Left kidney (tissue), 2 donors: ENCODE measurements around the gene PGAP3. TPM values are rescaled to one million over a fixed set of nuclear protein-coding genes. Genes with fewer than 3 reads are reported as not detected.

Experiments used
- DNase-seq: peaks from one replicate; pipeline ENCODE4 v3.0.0-alpha.2; 2013
- polyA plus RNA-seq: library from polyadenylated mRNA; unstranded; fragments of 120-200 nt; gene quantifications from one replicate; pipeline ENCODE4 v1.2.1, GENCODE V29; 2013; ENCODE audit not compliant: insufficient read length

PGAP3 gene
- polyA plus RNA-seq, 1 donor: 38.1 TPM

DNA sequence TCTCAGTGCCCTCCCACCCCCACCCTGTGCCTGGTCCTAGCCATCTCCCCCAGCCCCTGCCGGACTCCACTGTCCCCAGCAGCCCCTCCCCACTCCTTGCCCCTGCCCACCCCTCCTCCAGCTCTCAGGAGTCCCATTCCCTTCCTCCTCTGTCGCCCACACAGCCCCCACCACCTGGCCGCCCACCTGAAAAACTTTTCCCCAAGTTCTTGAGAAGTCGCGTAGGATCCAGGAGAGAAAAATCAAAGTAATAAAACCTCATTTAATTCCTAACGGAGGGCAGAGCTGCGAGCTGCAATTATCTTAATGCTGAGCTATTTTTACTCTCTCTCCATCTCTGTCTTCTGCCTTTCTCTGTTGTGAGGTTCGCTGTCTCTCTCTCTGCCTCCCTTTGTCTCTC is 63.5 kb downstream of the PGAP3 start:
- no peak for DNase-seq

DNA sequence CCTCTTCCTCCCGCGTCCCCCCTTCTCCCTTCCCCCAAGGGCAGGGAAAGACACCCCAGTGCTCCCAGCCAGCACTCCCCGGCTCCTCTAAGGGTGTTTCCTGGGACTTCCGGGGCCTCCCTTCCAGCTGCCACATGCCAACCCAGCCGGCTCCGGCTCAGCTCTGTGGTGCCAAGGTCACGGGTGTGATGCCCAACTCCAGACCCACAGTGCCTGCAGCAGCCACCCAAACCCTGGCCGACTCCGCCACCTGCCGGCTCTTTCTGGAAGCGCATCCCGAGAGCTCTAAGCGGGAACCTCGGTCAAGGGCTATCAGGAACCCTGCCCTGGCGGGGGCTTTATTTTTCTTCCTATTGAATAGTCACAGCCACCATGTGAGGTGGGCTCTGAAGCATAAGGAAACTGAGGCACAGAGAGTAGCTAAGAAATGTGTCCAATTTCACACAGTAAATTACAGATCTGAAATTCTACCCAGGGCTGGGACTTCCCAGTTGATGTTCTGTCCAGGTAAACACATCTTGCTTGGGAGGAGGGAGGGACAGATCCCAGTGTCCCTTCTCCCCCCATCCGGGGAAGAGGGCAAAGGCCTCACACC is 64.4 kb downstream of the PGAP3 start:
- DNase-seq: no peak

DNA sequence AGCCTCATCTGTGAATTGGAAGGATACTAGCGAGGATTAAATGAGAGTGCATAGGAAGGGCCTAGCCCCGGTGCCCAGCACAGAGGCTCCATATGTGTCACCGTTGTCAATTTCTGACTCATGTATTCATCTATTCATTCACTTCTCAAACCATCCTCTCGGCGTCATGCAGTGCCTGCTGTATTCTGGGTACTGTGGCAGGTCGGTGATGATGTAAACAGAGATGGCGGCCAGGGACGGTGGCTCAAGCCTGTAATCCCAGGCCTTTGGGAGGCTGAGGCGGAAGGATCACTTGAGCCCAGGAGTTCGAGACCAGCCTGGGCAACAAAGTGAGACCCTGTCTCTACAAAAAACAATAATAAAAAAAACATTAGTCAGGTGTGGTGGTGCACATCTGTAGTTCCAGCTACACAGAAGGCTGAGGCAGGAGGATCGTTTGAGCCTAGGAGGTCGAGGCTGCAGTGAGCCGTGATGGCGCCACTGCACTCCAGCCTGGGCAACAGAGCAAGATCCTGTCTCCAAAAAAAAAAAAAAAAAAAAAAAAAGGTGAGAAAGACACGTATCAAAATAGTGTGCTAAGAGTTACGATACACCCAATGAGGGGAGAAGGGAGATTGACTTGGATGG is 65.4 kb downstream of the PGAP3 start:
- DNase-seq: no peak

DNA sequence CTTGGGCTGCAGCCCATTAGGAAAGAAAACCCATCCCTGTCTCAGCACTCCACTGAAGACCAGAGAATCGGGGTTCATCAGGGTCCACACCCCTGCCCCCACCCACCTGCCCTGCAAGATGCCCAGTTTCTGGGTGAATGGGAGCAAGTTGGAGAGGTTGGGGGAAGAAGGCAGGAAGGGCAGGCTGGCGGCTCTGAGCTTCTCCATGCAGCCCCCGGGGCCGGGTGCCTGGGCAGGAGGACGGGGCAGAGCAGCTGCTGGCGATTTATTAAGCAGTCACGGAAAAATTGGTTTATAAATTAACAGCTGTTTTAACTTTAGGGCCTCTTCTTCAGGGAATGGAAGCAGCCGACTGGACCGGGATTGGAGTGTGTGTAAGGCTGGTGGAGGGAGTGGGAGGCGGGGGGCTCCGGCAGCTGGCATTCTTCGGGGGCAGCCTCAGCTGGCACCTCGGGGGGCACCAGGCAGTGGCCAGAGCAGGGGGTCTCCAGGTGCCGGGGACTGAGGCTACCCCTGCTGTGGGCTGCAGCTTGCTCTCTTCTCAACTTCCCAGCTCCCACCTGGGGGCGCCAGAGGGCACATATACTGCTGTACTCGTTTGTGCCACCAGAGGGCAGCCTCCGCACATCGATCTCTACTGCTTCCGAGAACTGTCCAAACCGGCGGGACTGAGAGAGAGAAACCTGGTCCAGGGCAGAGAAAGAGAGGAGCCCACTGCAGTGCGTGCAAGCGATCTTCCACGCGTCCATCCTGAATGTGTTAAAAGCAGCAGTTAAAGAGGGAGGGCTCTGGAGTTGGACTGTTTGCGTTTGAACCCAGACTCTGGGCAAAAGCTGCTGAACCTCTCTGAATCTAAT is 66.1 kb downstream of the PGAP3 start:
- DNase-seq: peak; percentile 85

Other genes starting within 250 kb of the PGAP3 start
- gene MED1, start 236.8 kb downstream of the PGAP3 start, polyA plus RNA-seq: 58.7 TPM
- 77.4 TPM for gene CDK12, start 226.6 kb downstream of the PGAP3 start, polyA plus RNA-seq
- gene NEUROD2, start 80.1 kb downstream of the PGAP3 start, polyA plus RNA-seq: 0.08 TPM
- 15.2 TPM for gene PPP1R1B, start 61.1 kb downstream of the PGAP3 start, polyA plus RNA-seq
- gene STARD3, start 50.9 kb downstream of the PGAP3 start, polyA plus RNA-seq: 52.3 TPM
- 1.5 TPM for gene TCAP, start 22.7 kb downstream of the PGAP3 start, polyA plus RNA-seq
- gene PNMT, start 19.6 kb downstream of the PGAP3 start, polyA plus RNA-seq: 1.7 TPM
- gene ERBB2, start 12.0 kb upstream of the PGAP3 start, polyA plus RNA-seq: 173 TPM
- 27.5 TPM for gene MIEN1, start 42.5 kb upstream of the PGAP3 start, polyA plus RNA-seq
- gene GRB7, start 49.9 kb upstream of the PGAP3 start, polyA plus RNA-seq: 38.8 TPM
- gene IKZF3, start 176.3 kb upstream of the PGAP3 start, polyA plus RNA-seq: 0.37 TPM
- gene ZPBP2, start 180.1 kb upstream of the PGAP3 start, polyA plus RNA-seq: not detected
- 29.5 TPM for gene GSDMB, start 230.6 kb upstream of the PGAP3 start, polyA plus RNA-seq
- 96.3 TPM for gene ORMDL3, start 239.5 kb upstream of the PGAP3 start, polyA plus RNA-seq
- not detected for gene LRRC3C, start 239.7 kb upstream of the PGAP3 start, polyA plus RNA-seq